A549 (cell line): ENCODE results near the gene PIK3CD.

Experiments used
- CEBPB ChIP-seq, 2 experiments: fragments of >200 bp in 1 of 2; sonication (Bioruptor Twin) in 1 of 2; formaldehyde crosslinking in 1 of 2; IDR thresholded peaks; 2 replicates each; pipeline ENCODE4 v1.6.1; 2012 to 2016
- CHD2 ChIP-seq: fragments of 150-350 bp; IDR thresholded peaks from 2 replicates; pipeline ENCODE4 v1.6.1; 2014; ENCODE audit warnings: low read length; ENCODE audit not compliant: partially characterized antibody
- HDAC2 ChIP-seq: fragments of 200-600 bp; sonication (generic); IDR thresholded peaks from 2 replicates; pipeline ENCODE4 v1.6.1; 2016
- HOXB5 ChIP-seq: fragments of 250-450 bp; sonication (Bioruptor Pico); IDR thresholded peaks from 2 replicates; pipeline ENCODE4 v1.5.0; 2020; ENCODE audit warnings: mild to moderate bottlenecking, moderate library complexity
- MAFK ChIP-seq: fragments of 450-650 bp; IDR thresholded peaks from 2 replicates; pipeline ENCODE4 v1.6.1; 2014; ENCODE audit not compliant: partially characterized antibody
- POLR2A ChIP-seq: IDR thresholded peaks from 2 replicates; pipeline ENCODE4 v1.6.1; 2012; ENCODE audit warnings: mild to moderate bottlenecking, low read length
- POLR2AphosphoS2 ChIP-seq: conservative IDR thresholded peaks from 2 replicates; pipeline ENCODE4 v1.6.1; 2012; ENCODE audit warnings: low read length, improper control_type of control experiment, inconsistent platforms
- ZFP36 ChIP-seq: fragments of 450-650 bp; IDR thresholded peaks from 2 replicates; pipeline ENCODE4 v1.6.1; 2014; ENCODE audit warnings: borderline replicate concordance; ENCODE audit not compliant: partially characterized antibody
- TF ChIP-seq, protein P1 (sequence below): fragments of >200 bp; sonication (Bioruptor Twin); formaldehyde crosslinking; IDR thresholded peaks from 3 replicates; pipeline ENCODE4 v1.5.1; 2016

DNA sequence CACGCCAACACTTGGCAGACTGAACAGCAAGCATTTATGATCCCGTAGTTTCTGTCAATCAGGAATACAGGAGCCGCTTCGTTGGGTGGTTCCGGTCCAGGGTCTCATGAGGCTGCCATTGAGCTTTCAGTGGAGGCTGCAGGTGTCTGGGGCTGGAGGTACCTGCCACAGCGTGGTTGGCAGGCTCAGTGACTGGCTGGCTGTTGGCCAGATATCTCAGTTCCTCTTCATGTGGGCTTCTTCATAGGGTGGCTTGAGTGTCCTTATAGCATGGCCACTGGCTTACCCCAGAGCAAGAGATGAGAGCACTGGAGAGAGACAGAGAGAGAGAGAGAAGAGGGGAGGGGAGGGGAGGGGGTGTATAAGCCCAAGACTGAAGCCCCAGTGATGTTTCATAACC is 29.3 kb downstream of the PIK3CD start:
- TF ChIP-seq POLR2A, result no peak
- TF ChIP-seq CEBPB (IDR thresholded peaks at IDR 0.05), result no peak
- no peak for TF ChIP-seq ZFP36
- no peak for TF ChIP-seq MAFK
- TF ChIP-seq HDAC2, result no peak
- TF ChIP-seq HOXB5 (CRISPR knock-in tag), result no peak
- TF ChIP-seq, protein P1, sequence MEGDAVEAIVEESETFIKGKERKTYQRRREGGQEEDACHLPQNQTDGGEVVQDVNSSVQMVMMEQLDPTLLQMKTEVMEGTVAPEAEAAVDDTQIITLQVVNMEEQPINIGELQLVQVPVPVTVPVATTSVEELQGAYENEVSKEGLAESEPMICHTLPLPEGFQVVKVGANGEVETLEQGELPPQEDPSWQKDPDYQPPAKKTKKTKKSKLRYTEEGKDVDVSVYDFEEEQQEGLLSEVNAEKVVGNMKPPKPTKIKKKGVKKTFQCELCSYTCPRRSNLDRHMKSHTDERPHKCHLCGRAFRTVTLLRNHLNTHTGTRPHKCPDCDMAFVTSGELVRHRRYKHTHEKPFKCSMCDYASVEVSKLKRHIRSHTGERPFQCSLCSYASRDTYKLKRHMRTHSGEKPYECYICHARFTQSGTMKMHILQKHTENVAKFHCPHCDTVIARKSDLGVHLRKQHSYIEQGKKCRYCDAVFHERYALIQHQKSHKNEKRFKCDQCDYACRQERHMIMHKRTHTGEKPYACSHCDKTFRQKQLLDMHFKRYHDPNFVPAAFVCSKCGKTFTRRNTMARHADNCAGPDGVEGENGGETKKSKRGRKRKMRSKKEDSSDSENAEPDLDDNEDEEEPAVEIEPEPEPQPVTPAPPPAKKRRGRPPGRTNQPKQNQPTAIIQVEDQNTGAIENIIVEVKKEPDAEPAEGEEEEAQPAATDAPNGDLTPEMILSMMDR, result no peak
- no peak for TF ChIP-seq CHD2
- no peak for TF ChIP-seq POLR2AphosphoS2
